GM18909 (cell line): ENCODE data around the gene HAGH.

Source experiments
- ATAC-seq: cut with Tn5 transposase; IDR thresholded peaks from one replicate; pipeline ENCODE4 v1.9.1; 2021; ENCODE audit warnings: mild to moderate bottlenecking; ENCODE audit not compliant: unreplicated experiment, poor library complexity

The HAGH gene

GRCh38 chr16:1788708-1789100 lies 37.9 kb downstream of the HAGH start:
- ATAC-seq: no peak

- no peak for ATAC-seq
Observed at GRCh38 chr16:1788095-1788707, 38.4 kb downstream of the HAGH start.

- ATAC-seq: no peak
Observed at GRCh38 chr16:1787322-1788094, 39.1 kb downstream of the HAGH start.

- ATAC-seq: no peak
Observed at GRCh38 chr16:1787056-1787321, 39.6 kb downstream of the HAGH start.

GRCh38 chr16:1786242-1787055 lies 40.2 kb downstream of the HAGH start:
- ATAC-seq: no peak

GRCh38 chr16:1785846-1786170 lies 40.8 kb downstream of the HAGH start:
- no peak for ATAC-seq

- no peak for ATAC-seq
Observed at GRCh38 chr16:1784977-1785845, 41.4 kb downstream of the HAGH start.

GRCh38 chr16:1782408-1783264 lies 44.0 kb downstream of the HAGH start, which contains the start of the genes NUBP2 and SPSB3:
Gene NUBP2, plus strand, starts transcription at chr16:1782960. Its CDS starts 61 bp downstream, at chr16:1783021.
Gene SPSB3, minus strand, starts transcription at chr16:1782571. Its CDS starts 1,088 bp downstream, at chr16:1781483.
- peak; percentile 80 for ATAC-seq

- no peak for ATAC-seq
Observed at GRCh38 chr16:1781758-1782407, 44.7 kb downstream of the HAGH start.

GRCh38 chr16:1781254-1781653 lies 45.4 kb downstream of the HAGH start:
- ATAC-seq: no peak

- no peak for ATAC-seq
Observed at GRCh38 chr16:1780677-1781072, 46.0 kb downstream of the HAGH start.

- ATAC-seq: no peak
Observed at GRCh38 chr16:1779741-1780676, 46.6 kb downstream of the HAGH start.

- no peak for ATAC-seq
Observed at GRCh38 chr16:1779234-1779701, 47.4 kb downstream of the HAGH start.

GRCh38 chr16:1778200-1779179 lies 48.1 kb downstream of the HAGH start:
- no peak for ATAC-seq

GRCh38 chr16:1777375-1778199 lies 49.0 kb downstream of the HAGH start:
- ATAC-seq: no peak

- ATAC-seq: no peak
Observed at GRCh38 chr16:1776991-1777374, 49.6 kb downstream of the HAGH start.
